IMR-90 (cell line): ENCODE measurements around the gene GPR137. TPM values are rescaled to one million over a fixed set of nuclear protein-coding genes. Genes with fewer than 3 reads are reported as not detected.

Experiments used
- ATAC-seq: fragments of 200-7000 bp; cut with Tn5 transposase; 2 replicates; pipeline ENCODE4 v1.9.1; 2020; ENCODE audit warnings: low read depth, mild to moderate bottlenecking, moderate library complexity
- BruUV-seq: library from RNA; stranded (reverse); fragments of 400-500 nt; replicated peaks from 2 replicates; lab custom pipeline; 2021; lab: Mats Ljungman, UMichigan
- CTCF ChIA-PET: fragments of 300-600 bp; formaldehyde crosslinking; extraction: SDS; loops from one replicate; lab custom pipeline; 2021; ENCODE audit warnings: antibody characterized with exemption; lab: Yijun Ruan, JAX
- POLR2A ChIA-PET: fragments of 300-600 bp; sonication (Branson Sonifier 250); formaldehyde crosslinking; loops from one replicate; lab custom pipeline; 2022; ENCODE audit warnings: antibody characterized with exemption; ENCODE audit not compliant: unreplicated experiment; lab: Charles Lee
- DNase-seq: peaks from one replicate; pipeline ENCODE4 v3.0.0; 2013
- H2AFZ ChIP-seq: replicated peaks from 2 replicates; pipeline ENCODE3; 2013; ENCODE audit warnings: low read length, mild to moderate bottlenecking; ENCODE audit not compliant: poor library complexity
- H2AK5ac ChIP-seq: 2 replicates; pipeline ENCODE4 v1.6.1; 2013; ENCODE audit warnings: low read depth, low read length, inconsistent platforms
- H2AK9ac ChIP-seq: replicated peaks from 2 replicates; pipeline ENCODE3; 2013; ENCODE audit warnings: mild to moderate bottlenecking, low read depth, low read length, moderate library complexity; ENCODE audit not compliant: poor library complexity
- H2BK120ac ChIP-seq: 2 replicates; pipeline ENCODE4 v1.6.1; 2013; ENCODE audit warnings: low read depth, low read length, inconsistent platforms
- H2BK15ac ChIP-seq: 3 replicates; pipeline ENCODE4 v1.6.1; 2013; ENCODE audit warnings: low read depth, low read length, inconsistent platforms
- H2BK20ac ChIP-seq: 2 replicates; pipeline ENCODE4 v1.6.1; 2013; ENCODE audit warnings: low read depth, mild to moderate bottlenecking, inconsistent platforms, low read length, moderate library complexity
- H2BK5ac ChIP-seq: 2 replicates; pipeline ENCODE4 v1.6.1; 2013; ENCODE audit warnings: mild to moderate bottlenecking, low read depth, low read length, inconsistent platforms; ENCODE audit not compliant: poor library complexity, severe bottlenecking
- H3K14ac ChIP-seq: replicated peaks from 2 replicates; pipeline ENCODE4 v1.6.1; 2013; ENCODE audit warnings: low read depth, low read length, inconsistent platforms
- H3K18ac ChIP-seq: 2 replicates; pipeline ENCODE4 v1.6.1; 2013; ENCODE audit warnings: low read depth, low read length, control low read depth
- H3K23ac ChIP-seq: 2 replicates; pipeline ENCODE4 v1.6.1; 2013; ENCODE audit warnings: low read depth, low read length, inconsistent platforms
- H3K27ac ChIP-seq: 2 replicates; pipeline ENCODE4 v1.5.1; 2013; ENCODE audit warnings: mild to moderate bottlenecking, control low read depth, low read length; ENCODE audit not compliant: insufficient read depth
- H3K27me3 ChIP-seq: 2 replicates; pipeline ENCODE4 v1.6.1; 2013; ENCODE audit warnings: low read length; ENCODE audit not compliant: control insufficient read depth, insufficient read depth
- H3K36me3 ChIP-seq: 2 replicates; pipeline ENCODE4 v1.6.1; 2013; ENCODE audit warnings: low read length, mixed read lengths; ENCODE audit not compliant: control insufficient read depth, insufficient read depth
- H3K4ac ChIP-seq: 2 replicates; pipeline ENCODE4 v1.6.1; 2013; ENCODE audit warnings: low read depth, low read length, inconsistent platforms
- H3K4me1 ChIP-seq: 2 replicates; pipeline ENCODE4 v1.6.1; 2013; ENCODE audit warnings: low read length, mixed read lengths; ENCODE audit not compliant: control insufficient read depth, insufficient read depth
- H3K4me2 ChIP-seq: 2 replicates; pipeline ENCODE4 v1.6.1; 2013; ENCODE audit warnings: low read depth, mild to moderate bottlenecking, control low read depth, low read length, moderate library complexity
- H3K4me3 ChIP-seq: 2 replicates; pipeline ENCODE4 v1.5.1; 2013; ENCODE audit warnings: low read depth, mild to moderate bottlenecking, control low read depth, low read length, moderate library complexity; ENCODE audit not compliant: insufficient read depth
- H3K56ac ChIP-seq: 2 replicates; pipeline ENCODE4 v1.6.1; 2013; ENCODE audit warnings: low read length, inconsistent platforms; ENCODE audit not compliant: insufficient read depth; ENCODE audit errors: extremely low read depth
- H3K79me1 ChIP-seq, 2 experiments: 2 replicates each; pipeline ENCODE4 v1.6.1; 2013; ENCODE audit warnings: low read length in 2 of 2, inconsistent platforms in 1 of 2, low read depth in 1 of 2
- H3K9ac ChIP-seq: 2 replicates; pipeline ENCODE4 v1.6.1; 2013; ENCODE audit warnings: low read depth, low read length, control low read depth
- H3K9me1 ChIP-seq: 2 replicates; pipeline ENCODE4 v1.6.1; 2013; ENCODE audit warnings: low read length, inconsistent platforms; ENCODE audit not compliant: insufficient read depth
- H3K9me3 ChIP-seq: 2 replicates; pipeline ENCODE4 v1.6.1; 2013; ENCODE audit warnings: low read length; ENCODE audit not compliant: control insufficient read depth, insufficient read depth
- H4K20me1 ChIP-seq: 2 replicates; pipeline ENCODE4 v1.6.1; 2013; ENCODE audit warnings: low read length, inconsistent platforms; ENCODE audit not compliant: insufficient read depth
- H4K5ac ChIP-seq: 2 replicates; pipeline ENCODE4 v1.6.1; 2013; ENCODE audit warnings: mild to moderate bottlenecking, low read depth, low read length, control low read depth
- H4K8ac ChIP-seq, 2 experiments: 2 replicates each; pipeline ENCODE4 v1.6.1; 2013; ENCODE audit warnings: low read depth in 2 of 2, low read length in 2 of 2, control low read depth in 1 of 2, inconsistent platforms in 1 of 2
- H4K91ac ChIP-seq: 2 replicates; pipeline ENCODE4 v1.6.1; 2013; ENCODE audit warnings: low read depth, low read length, inconsistent platforms; ENCODE audit not compliant: insufficient read depth
- CHD1 ChIP-seq: IDR thresholded peaks from 2 replicates; pipeline ENCODE4 v1.6.1; 2012; ENCODE audit warnings: low read depth, low read length, improper control_type of control experiment
- CTCF ChIP-seq: conservative IDR thresholded peaks from 2 replicates; pipeline ENCODE4 v1.5.1; 2012; ENCODE audit warnings: mild to moderate bottlenecking, low read depth, low read length, improper control_type of control experiment
- MAFK ChIP-seq: IDR thresholded peaks from 2 replicates; pipeline ENCODE4 v1.6.1; 2012; ENCODE audit warnings: low read depth, low read length, improper control_type of control experiment
- MAZ ChIP-seq: IDR thresholded peaks from 2 replicates; pipeline ENCODE4 v1.6.1; 2012; ENCODE audit warnings: low read depth, mild to moderate bottlenecking, low read length, improper control_type of control experiment, moderate library complexity, borderline replicate concordance
- NFE2L2 ChIP-seq: fragments of 150-350 bp; IDR thresholded peaks from 2 replicates; pipeline ENCODE4 v1.6.1; 2016; ENCODE audit warnings: low read depth, mild to moderate bottlenecking, low read length
- POLR2A ChIP-seq: IDR thresholded peaks from 2 replicates; pipeline ENCODE4 v1.6.1; 2012; ENCODE audit warnings: mild to moderate bottlenecking, low read depth, low read length
- RAD21 ChIP-seq: IDR thresholded peaks from 2 replicates; pipeline ENCODE4 v1.6.1; 2012; ENCODE audit warnings: low read length, improper control_type of control experiment
- RFX5 ChIP-seq: IDR thresholded peaks from 2 replicates; pipeline ENCODE4 v1.8.0; 2012; ENCODE audit warnings: low read depth, mild to moderate bottlenecking, low read length, moderate library complexity
- SMC3 ChIP-seq: fragments of 150-350 bp; IDR thresholded peaks from 2 replicates; pipeline ENCODE4 v1.6.1; 2016; ENCODE audit warnings: low read depth, mild to moderate bottlenecking, antibody characterized with exemption, low read length, moderate library complexity
- WGBS, 2 experiments: methylation state at CpG; one replicate each; pipeline versions ENCODE4 v1.1.5 to v1.1.7; 2013; ENCODE audit warnings: missing lambda C conversion rate in 2 of 2; ENCODE audit not compliant: insufficient read length in 1 of 2; ENCODE audit errors: extremely low coverage in 2 of 2; 5-methylcytosine and 5-hydroxymethylcytosine counted together
- dilution Hi-C: fragments of 300-500 bp; cut with HindIII; formaldehyde crosslinking; loops from one replicate; pipeline ENCODE4 v1.14.3; 2018; ENCODE audit warnings: low sequenced_read_pairs; ENCODE audit not compliant: unreplicated experiment
- in situ Hi-C: fragments of 300-500 bp; cut with MboI; formaldehyde crosslinking; loops from 3 replicates; pipeline ENCODE4 v1.14.3; 2019; ENCODE audit warnings: low sequenced_read_pairs, inconsistent platforms, mixed read lengths
- intact Hi-C: fragments of 100-400 bp; cut with micrococcal nuclease; formaldehyde crosslinking; loops from 2 replicates; pipeline ENCODE4 v1.10.0; 2022
- polyA plus RNA-seq, 3 experiments: library from polyadenylated mRNA; depleted of rRNA; stranded (reverse); fragments of >200 nt; gene quantifications; 2 replicates each; pipeline ENCODE4 v1.2.3, GENCODE V29; 2012; ENCODE audit warnings: low replicate concordance in 1 of 3
- total RNA-seq: library from RNA; depleted of rRNA; stranded (reverse); fragments of >200 nt; gene quantifications from 2 replicates; pipeline ENCODE4 v1.2.3, GENCODE V29; 2012

Gene GPR137
- total and polyA plus RNA-seq, 2 of the 4 experiments (the other 2 are of a cell fraction) = 3.6 to 26.0 TPM

GRCh38 chr11:64321026-64321425 lies 35.4 kb downstream of the GPR137 start:
- BruUV-seq = no TSS peak

More at GRCh38 chr11:64321026-64321425, 35.4 kb downstream of the GPR137 start:
- Histone ChIP-seq H3K27ac (no peak overlapping the region), H3K79me1 (peaks cover 7 to 31% of the 10 kb centered on the region in 2 experiments), H3K9ac (no peak overlapping the region), H4K8ac (no peak overlapping the region), H3K36me3 (peaks cover 24% of the 10 kb centered on the region), H3K4me1 (peaks cover 10% of the 10 kb centered on the region), H3K14ac (no peak overlapping the region), H4K20me1 (no peaks in the 10 kb centered on the region; the same call in 1 of the 2 replicates), H3K9me3 (no peaks in the 10 kb centered on the region), H2AFZ (no peak overlapping the region), H2AK9ac (no peak overlapping the region), H2BK20ac (no peak overlapping the region), H2BK5ac (no peak overlapping the region), H4K91ac (no peak overlapping the region), H3K4me3 (no peak overlapping the region), H3K4ac (no peak overlapping the region), H3K27me3 (no peaks in the 10 kb centered on the region), H3K18ac (no peak overlapping the region), H2BK15ac (no peak overlapping the region), H2AK5ac (no peak overlapping the region), H3K9me1 (peaks cover 14% of the 10 kb centered on the region), H3K4me2 (no peak overlapping the region), H3K56ac (no peak overlapping the region), H4K5ac (no peak overlapping the region), H2BK120ac (no peak overlapping the region), H3K23ac (no peak overlapping the region)
- no peak for ATAC-seq
- no peak for TF ChIP-seq NFE2L2
- TF ChIP-seq CTCF = no peak
- no peak for TF ChIP-seq MAZ
- no peak for TF ChIP-seq RAD21
- TF ChIP-seq CHD1 = no peak
- no peak for TF ChIP-seq SMC3
- no peak for TF ChIP-seq POLR2A
- no peak for TF ChIP-seq RFX5
- TF ChIP-seq MAFK = no peak
- DNase-seq = no peak
- 92% methylated on average over 2 of the region's 5 CpGs; no CpG with 5 or more reads in 1 of the 2 experiments for WGBS, 2 experiments
- POLR2A ChIA-PET = no interaction called here
- CTCF ChIA-PET = no interaction called here
- in situ Hi-C loops = no loop called here
- intact Hi-C loops = no loop called here
- dilution Hi-C loops = no loop called here
